Activated CD4-positive, alpha-beta T cell treated with anti-CD3 and anti-CD28 coated beads, Interleukin-2, amount 50 U/mL, for 4 hours (primary cell): ENCODE results near the gene LTB4R.
"Not testable (repeated sequence)": the region's sequence is repeated elsewhere in the genome, so short reads cannot be mapped to it uniquely, and the experiment has no call there.

Experiments
- DNase-seq, 2 experiments: peaks; one replicate each; pipeline ENCODE4 v3.0.0-alpha.2; 2020

Gene LTB4R

GRCh38 chr14:24325041-24325530, 13.8 kb downstream of the LTB4R start:
- DNase-seq, result no peak

- DNase-seq, result no peak
These were observed 14.7 kb downstream of the LTB4R start for GRCh38 chr14:24325963-24326362.

- no peak for DNase-seq
These were observed 16.0 kb downstream of the LTB4R start for GRCh38 chr14:24327303-24327702.

GRCh38 chr14:24327914-24328313, 16.6 kb downstream of the LTB4R start:
- not testable (repeated sequence) for DNase-seq

GRCh38 chr14:24329073-24329663, 17.9 kb downstream of the LTB4R start:
- no peak for DNase-seq

- DNase-seq, result peak in 1 of 2 experiments; percentile 27
These were observed 18.4 kb downstream of the LTB4R start for GRCh38 chr14:24329736-24330135.

GRCh38 chr14:24330973-24331674, 19.8 kb downstream of the LTB4R start:
- DNase-seq, result no peak

- no peak for DNase-seq
These were observed 20.5 kb downstream of the LTB4R start for GRCh38 chr14:24331731-24332267.

GRCh38 chr14:24332268-24332993, 21.1 kb downstream of the LTB4R start:
- DNase-seq, result peak; percentile 85

- DNase-seq, result no peak
These were observed 23.4 kb downstream of the LTB4R start, which contains the start of gene ADCY4 for GRCh38 chr14:24334431-24335291. ADCY4 (minus strand) TSS chr14:24335071; CDS start chr14:24334652, 419 bp downstream.

- DNase-seq, result no peak
These were observed 24.3 kb downstream of the LTB4R start for GRCh38 chr14:24335461-24336171.

- DNase-seq, result no peak
These were observed 26.0 kb downstream of the LTB4R start for GRCh38 chr14:24337144-24337823.

GRCh38 chr14:24337824-24338175, 26.5 kb downstream of the LTB4R start:
- DNase-seq, result no peak

GRCh38 chr14:24338843-24339242, 27.5 kb downstream of the LTB4R start:
- DNase-seq, result no peak

- DNase-seq, result peak; percentile 67 to 68
These were observed 28.2 kb downstream of the LTB4R start, which contains the start of gene RIPK3 for GRCh38 chr14:24339284-24340151. RIPK3 (minus strand) TSS chr14:24339991; CDS start chr14:24339826, 165 bp downstream.

GRCh38 chr14:24340606-24341005, 29.3 kb downstream of the LTB4R start:
- DNase-seq, result no peak

- no peak for DNase-seq
These were observed 31.6 kb downstream of the LTB4R start for GRCh38 chr14:24342889-24343288.

GRCh38 chr14:24343795-24344660, 32.7 kb downstream of the LTB4R start:
- no peak for DNase-seq

GRCh38 chr14:24347134-24347533, 35.8 kb downstream of the LTB4R start:
- no peak for DNase-seq
